Endothelial cell of umbilical vein (primary cell): ENCODE measurements around the gene NUMBL. TPM values are rescaled to one million over a fixed set of nuclear protein-coding genes. Genes with fewer than 3 reads are reported as not detected.

Experiments
- BruUV-seq: library from RNA; stranded (reverse); fragments of 400-500 nt; replicated peaks from 2 replicates; lab custom pipeline; 2021; lab: Mats Ljungman, UMichigan
- CTCF ChIA-PET: fragments of 300-600, 350-600 bp; sonication (Branson Sonifier 250); formaldehyde crosslinking; loops from one replicate; lab custom pipeline; 2021; ENCODE audit warnings: antibody characterized with exemption, inconsistent platforms; lab: Charles Lee
- POLR2A ChIA-PET: fragments of 300-600, 350-600 bp; sonication (Branson Sonifier 250); formaldehyde crosslinking; loops from one replicate; lab custom pipeline; 2021; ENCODE audit warnings: antibody characterized with exemption, inconsistent platforms; lab: Charles Lee
- DNase-seq: peaks from one replicate; pipeline ENCODE4 v3.0.0-alpha.2; 2011; ENCODE audit warnings: low read depth, low spot score
- FAIRE-seq: peaks from 2 replicates; lab custom pipeline; 2011; peaks lifted over from hg19 to GRCh38; lab: Jason Lieb, UNC
- H2AFZ ChIP-seq: 2 replicates; pipeline ENCODE4 v1.6.0; 2012; ENCODE audit warnings: low read depth, low read length, control low read depth, inconsistent platforms
- H3K27ac ChIP-seq: 2 replicates; pipeline ENCODE4 v1.5.1; 2011; ENCODE audit warnings: low read depth, mild to moderate bottlenecking, control low read depth, low read length, moderate library complexity; ENCODE audit not compliant: insufficient read depth
- H3K27me3 ChIP-seq, 2 experiments: 2 replicates each; pipeline versions ENCODE4 v1.6.0 to v1.6.1; 2011; ENCODE audit warnings: low read length in 2 of 2, mixed read lengths in 1 of 2; ENCODE audit not compliant: control insufficient read depth in 2 of 2, insufficient read depth in 2 of 2
- H3K36me3 ChIP-seq, 2 experiments: 2 replicates in 1 of 2; 3 replicates in 1 of 2; pipeline ENCODE4 v1.5.1; 2011; ENCODE audit warnings: low read length in 2 of 2, mild to moderate bottlenecking in 1 of 2, moderate library complexity in 1 of 2; ENCODE audit not compliant: control insufficient read depth in 2 of 2, insufficient read depth in 2 of 2; ENCODE audit errors: extremely low read depth in 1 of 2
- H3K4me1 ChIP-seq: 3 replicates; pipeline ENCODE4 v1.5.1; 2011; ENCODE audit warnings: mild to moderate bottlenecking, low read length; ENCODE audit not compliant: control insufficient read depth, insufficient read depth; ENCODE audit errors: extremely low read depth
- H3K4me2 ChIP-seq: 2 replicates; pipeline ENCODE4 v1.6.1; 2011; ENCODE audit warnings: low read length, control low read depth, mixed read lengths; ENCODE audit not compliant: insufficient read depth
- H3K4me3 ChIP-seq, 3 experiments: fragments of 200-600 bp in 1 of 3; sonication (generic), shearing (Covaris generic) in 1 of 3; replicated peaks in 1 of 3; 2 replicates each; pipeline ENCODE4 v1.5.1; 2011 to 2016; ENCODE audit warnings: control low read depth in 3 of 3, low read length in 3 of 3, mild to moderate bottlenecking in 2 of 3, inconsistent platforms in 1 of 3, low read depth in 1 of 3, moderate library complexity in 1 of 3; ENCODE audit not compliant: insufficient read depth in 1 of 3
- H3K79me2 ChIP-seq: 2 replicates; pipeline ENCODE4 v1.6.0; 2012; ENCODE audit warnings: low read length, inconsistent platforms; ENCODE audit not compliant: control insufficient read depth, insufficient read depth
- H3K9ac ChIP-seq: replicated peaks from 2 replicates; pipeline ENCODE3; 2011; ENCODE audit warnings: low read length, control low read depth; ENCODE audit not compliant: insufficient read depth; ENCODE audit errors: extremely low read depth
- H3K9me1 ChIP-seq: replicated peaks from 3 replicates; pipeline ENCODE4 v1.6.0; 2011; ENCODE audit warnings: mild to moderate bottlenecking, low read length; ENCODE audit not compliant: control insufficient read depth, insufficient read depth; ENCODE audit errors: extremely low read depth
- H3K9me3 ChIP-seq: replicated peaks from 2 replicates; pipeline ENCODE4 v1.5.1; 2012; ENCODE audit warnings: low read length, inconsistent platforms; ENCODE audit not compliant: control insufficient read depth, insufficient read depth
- H4K20me1 ChIP-seq: replicated peaks from 2 replicates; pipeline ENCODE3; 2011; ENCODE audit warnings: mild to moderate bottlenecking, low read length; ENCODE audit not compliant: control insufficient read depth, insufficient read depth; ENCODE audit errors: extremely low read depth
- CTCF ChIP-seq, 2 donors: IDR thresholded peaks; 1 replicate in 1 of 2; 2 replicates in 1 of 2; pipeline ENCODE4 v1.5.1; 2011; ENCODE audit warnings: low read length in 2 of 2, mild to moderate bottlenecking in 2 of 2, moderate library complexity in 2 of 2, control low read depth in 1 of 2, inconsistent platforms in 1 of 2, low read depth in 1 of 2; ENCODE audit not compliant: insufficient read depth in 1 of 2; ENCODE audit errors: extremely low read depth in 1 of 2
- EZH2 ChIP-seq: IDR thresholded peaks from 2 replicates; pipeline ENCODE4 v1.6.1; 2012; ENCODE audit warnings: borderline replicate concordance, low read depth, mild to moderate bottlenecking, moderate library complexity, low read length, inconsistent platforms; ENCODE audit not compliant: severe bottlenecking
- FOS ChIP-seq: IDR thresholded peaks from 2 replicates; pipeline ENCODE4 v1.6.1; 2011; ENCODE audit warnings: mild to moderate bottlenecking, low read length, moderate library complexity, borderline replicate concordance; ENCODE audit not compliant: insufficient read depth
- GATA2 ChIP-seq: IDR thresholded peaks from 2 replicates; pipeline ENCODE4 v1.7.0; 2011; ENCODE audit warnings: low read depth, mild to moderate bottlenecking, moderate library complexity, mixed read lengths, low read length; ENCODE audit not compliant: insufficient read length, insufficient read depth
- JUN ChIP-seq: IDR thresholded peaks from 2 replicates; pipeline ENCODE4 v1.6.1; 2011; ENCODE audit warnings: borderline replicate concordance, low read depth; ENCODE audit not compliant: insufficient read length, insufficient read depth
- MAX ChIP-seq: IDR thresholded peaks from 2 replicates; pipeline ENCODE4 v1.6.1; 2011; ENCODE audit not compliant: insufficient read depth, insufficient read length
- MYC ChIP-seq: IDR thresholded peaks from one replicate; pipeline ENCODE4 v1.6.1; 2011; ENCODE audit warnings: mild to moderate bottlenecking, low read depth, low read length
- POLR2A ChIP-seq: IDR thresholded peaks from 2 replicates; pipeline ENCODE4 v1.6.1; 2012; ENCODE audit warnings: low read depth, mild to moderate bottlenecking, control low read depth, low read length
- POLR2AphosphoS5 ChIP-seq: IDR thresholded peaks from 2 replicates; pipeline ENCODE4 v1.6.1; 2012; ENCODE audit warnings: low read depth, mild to moderate bottlenecking, control low read depth, low read length, moderate library complexity; ENCODE audit not compliant: insufficient read depth
- dilution Hi-C: fragments of 300-500 bp; cut with MboI; formaldehyde crosslinking; loops from one replicate; pipeline ENCODE4 v1.15.0; 2019; ENCODE audit warnings: low sequenced_read_pairs; ENCODE audit not compliant: extremely low pct_ligation_motif_present
- intact Hi-C: fragments of 100-400 bp; cut with micrococcal nuclease; formaldehyde crosslinking; loops from one replicate; pipeline ENCODE4 v1.10.0; 2022
- polyA plus RNA-seq, 4 experiments: library from polyadenylated mRNA; depleted of rRNA in 3 of 4; stranded (reverse) in 3 of 4; unstranded in 1 of 4; fragments of >200 nt; gene quantifications; 2 replicates each; pipeline versions ENCODE4 v1.2.1 to v1.2.3, GENCODE V29; 2011 to 2012; ENCODE audit warnings: missing spikeins in 1 of 4
- total RNA-seq: library from RNA; stranded (reverse); gene quantifications from 2 replicates; pipeline ENCODE4 v1.2.3, GENCODE V29; 2021

NUMBL gene
- total and polyA plus RNA-seq, 2 donors (not counting 3 experiments of a cell fraction or from before 2014, with no cell fraction given) = 21.5 to 46.7 TPM

GRCh38 chr19:40688309-40688708, 2.1 kb downstream of the NUMBL start:
- Histone ChIP-seq H3K9ac (no peak overlapping the region), H3K79me2 (peaks cover 27% of the 10 kb centered on the region), H2AFZ (no peak overlapping the region), H3K4me3 (no peak overlapping the region), H3K36me3 (peaks cover 0 to 14% of the 10 kb centered on the region in 2 experiments), H3K4me2 (peak overlapping the region; percentile 60), H3K9me3 (no peaks in the 10 kb centered on the region), H4K20me1 (no peaks in the 10 kb centered on the region), H3K27me3 (no peaks in the 10 kb centered on the region), H3K27ac (no peak overlapping the region), H3K4me1 (peaks cover 13% of the 10 kb centered on the region), H3K9me1 (no peaks in the 10 kb centered on the region)
- ChIA-PET CTCF (no interaction called here), POLR2A (no interaction called here)
- DNase-seq = no peak
- peak; percentile 47 for FAIRE-seq
- no TSS peak for BruUV-seq
- dilution Hi-C loops = no loop called here
- no peak for TF ChIP-seq CTCF (IDR thresholded peaks at IDR 0.05; ENCODE audit: extremely low read depth in 1 of 2, insufficient read depth in 1 of 2, low read depth in 1 of 2, low read length in 2 of 2)
- no peak for TF ChIP-seq FOS
- TF ChIP-seq JUN = no peak
- TF ChIP-seq POLR2AphosphoS5 = no peak
- TF ChIP-seq MYC = no peak
- TF ChIP-seq GATA2 = no peak
- no peak for TF ChIP-seq EZH2
- TF ChIP-seq POLR2A = no peak
- TF ChIP-seq MAX = no peak
- intact Hi-C loops = no loop called here
